ENCODE results near the gene NTMT1.

- TF ChIP-seq CTCF (IDR thresholded peaks at IDR 0.05), result no peak
- no peak for TF ChIP-seq EP300 (IDR thresholded peaks at IDR 0.05)
- no peak for TF ChIP-seq POLR2A (IDR thresholded peaks at IDR 0.05)
These were observed 44.3 kb upstream of the NTMT1 start for GRCh38 chr9:129581505-129582189.

Measured in ovary (tissue), 3 donors.